ENCODE measurements around the gene KLF8. TPM values are rescaled to one million over a fixed set of nuclear protein-coding genes. Genes with fewer than 3 reads are reported as not detected.

Gene KLF8
- total RNA-seq, 1 donor from 2014 or later, result 33.1 TPM

GRCh38 chrX:56222473-56223000, 9.6 kb upstream of the KLF8 start:
- Histone ChIP-seq H3K4me3 (no peak overlapping the region), H3K4me1 (no peaks in the 10 kb centered on the region), H3K27ac (no peak overlapping the region), H3K9me3 (no peaks in the 10 kb centered on the region), H3K27me3 (no peaks in the 10 kb centered on the region), H3K36me3 (no peaks in the 10 kb centered on the region)
- intact Hi-C loops (cut with DNase I), result no loop called here
- no peak for DNase-seq (ENCODE audit: extremely low spot score in 2 of 2)
- TF ChIP-seq POLR2A (IDR thresholded peaks at IDR 0.05), result no peak
- no peak for TF ChIP-seq POLR2AphosphoS5 (IDR thresholded peaks at IDR 0.05; ENCODE audit: insufficient read depth in 1 of 2, low read depth in 1 of 2)
- TF ChIP-seq CTCF (IDR thresholded peaks at IDR 0.05), result no peak

- no peak for DNase-seq (ENCODE audit: extremely low spot score in 2 of 2)
- no peak for TF ChIP-seq POLR2AphosphoS5 (IDR thresholded peaks at IDR 0.05; ENCODE audit: insufficient read depth in 1 of 2, low read depth in 1 of 2)
- no peak for TF ChIP-seq CTCF (IDR thresholded peaks at IDR 0.05)
- no peak for TF ChIP-seq POLR2A (IDR thresholded peaks at IDR 0.05)
- Histone ChIP-seq H3K36me3 (no peaks in the 10 kb centered on the region), H3K27ac (no peak overlapping the region), H3K9me3 (no peaks in the 10 kb centered on the region), H3K27me3 (no peaks in the 10 kb centered on the region), H3K4me1 (peaks cover 19% of the 10 kb centered on the region), H3K4me3 (no peak overlapping the region)
- intact Hi-C loops (cut with DNase I), result no loop called here
These were observed 5.2 kb upstream of the KLF8 start for GRCh38 chrX:56226980-56227379.

DNA sequence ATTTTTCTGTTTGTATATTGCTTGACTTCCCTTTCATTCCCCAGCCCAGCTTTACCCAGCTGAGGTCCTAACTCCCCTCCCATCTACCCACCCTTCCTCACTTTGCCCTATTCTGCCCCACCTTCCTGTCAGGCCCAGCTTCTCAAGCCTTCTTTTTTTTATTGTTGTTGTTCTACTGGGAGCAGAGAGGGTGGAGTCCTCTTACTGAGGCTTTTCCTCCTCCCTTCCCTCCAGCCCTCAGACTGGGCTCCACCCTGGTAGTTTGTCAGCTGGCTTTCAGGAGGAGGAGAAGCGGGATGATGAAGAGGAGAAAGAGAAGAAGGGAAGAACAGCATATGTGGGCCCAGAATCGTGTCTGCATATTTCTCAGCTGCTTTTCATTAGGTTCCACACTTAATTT, 3.2 kb upstream of the KLF8 start:
- H3K27ac ChIP-seq, result peak overlapping the region; percentile 43
- no peak overlapping the region for H3K4me3 ChIP-seq
- no peaks in the 10 kb centered on the region for H3K36me3 ChIP-seq
- no peaks in the 10 kb centered on the region for H3K9me3 ChIP-seq
- intact Hi-C loops (cut with DNase I), result no loop called here
- H3K4me1 ChIP-seq, result peaks cover 19% of the 10 kb centered on the region
- TF ChIP-seq POLR2AphosphoS5 (IDR thresholded peaks at IDR 0.05; ENCODE audit: insufficient read depth in 1 of 2, low read depth in 1 of 2) (no peak), CTCF (IDR thresholded peaks at IDR 0.05) (no peak), POLR2A (IDR thresholded peaks at IDR 0.05) (no peak)
- H3K27me3 ChIP-seq, result no peaks in the 10 kb centered on the region
- DNase-seq (ENCODE audit: extremely low spot score in 2 of 2), result no peak

DNA sequence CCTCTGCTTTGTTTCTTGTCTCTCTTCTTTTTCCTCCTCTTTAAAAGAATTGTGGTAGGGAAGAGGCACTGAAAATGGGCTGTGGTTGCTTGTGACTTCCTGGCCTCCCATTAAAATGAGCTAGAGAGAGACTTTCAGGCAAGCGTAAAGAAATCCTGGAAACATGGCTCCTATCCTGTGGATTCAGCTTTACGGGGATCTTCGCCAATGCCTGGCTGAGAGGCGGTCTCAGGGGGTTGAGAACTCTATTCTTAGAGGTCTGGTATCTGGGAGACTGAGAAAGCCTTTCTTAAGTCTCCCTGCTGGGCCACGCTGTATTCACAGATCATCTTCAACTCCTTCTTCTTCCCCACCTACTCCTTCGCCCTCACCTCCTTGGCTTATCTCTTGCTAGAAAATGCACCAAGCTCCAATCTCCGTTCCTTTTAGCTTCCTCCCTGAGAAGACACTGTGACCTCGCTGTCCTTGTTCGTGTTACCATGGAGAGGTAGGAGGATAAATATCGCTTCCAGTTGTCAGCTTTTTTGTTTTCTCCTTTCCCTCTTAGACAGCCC, 542 bp upstream of the KLF8 start:
- intact Hi-C loops (cut with DNase I), result no loop called here
- Histone ChIP-seq H3K4me1 (peaks cover 31% of the 10 kb centered on the region), H3K4me3 (peak overlapping the region; percentile 50 to 55), H3K27ac (peak overlapping the region; percentile 85), H3K36me3 (no peaks in the 10 kb centered on the region), H3K27me3 (no peaks in the 10 kb centered on the region), H3K9me3 (no peaks in the 10 kb centered on the region)
- no peak for DNase-seq (ENCODE audit: extremely low spot score in 2 of 2)
- TF ChIP-seq POLR2A (IDR thresholded peaks at IDR 0.05) (no peak), CTCF (IDR thresholded peaks at IDR 0.05) (no peak), POLR2AphosphoS5 (IDR thresholded peaks at IDR 0.05; ENCODE audit: insufficient read depth in 1 of 2, low read depth in 1 of 2) (no peak)

DNA sequence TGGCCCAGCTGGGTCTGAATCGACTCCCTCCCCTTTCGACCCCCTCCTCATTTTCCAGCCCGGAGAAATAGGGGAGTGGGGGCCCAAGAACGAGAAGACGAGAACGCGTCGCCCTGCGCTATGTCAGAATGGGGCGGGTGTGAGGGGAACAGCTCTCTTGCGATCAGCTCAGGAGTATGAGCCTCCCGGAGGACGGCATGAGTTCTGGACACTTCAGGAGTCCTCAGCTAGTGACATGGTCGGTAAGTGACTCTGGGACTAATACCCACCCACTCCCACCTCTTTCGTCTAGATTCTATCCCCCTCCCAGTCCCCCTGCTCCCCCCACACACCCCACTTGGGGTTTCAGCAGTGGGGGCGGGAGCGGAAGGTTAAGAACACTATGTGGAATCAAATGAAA, 944 bp downstream of the KLF8 start:
- H3K4me1 ChIP-seq, result peaks cover 27% of the 10 kb centered on the region
- DNase-seq (ENCODE audit: extremely low spot score in 2 of 2), result no peak
- H3K27me3 ChIP-seq, result no peaks in the 10 kb centered on the region
- TF ChIP-seq POLR2A (IDR thresholded peaks at IDR 0.05) (no peak), CTCF (IDR thresholded peaks at IDR 0.05) (no peak), POLR2AphosphoS5 (IDR thresholded peaks at IDR 0.05; ENCODE audit: insufficient read depth in 1 of 2, low read depth in 1 of 2) (no peak)
- no peaks in the 10 kb centered on the region for H3K36me3 ChIP-seq
- intact Hi-C loops (cut with DNase I), result no loop called here
- no peaks in the 10 kb centered on the region for H3K9me3 ChIP-seq
- H3K4me3 ChIP-seq, result peak overlapping the region; percentile 50 to 55
- H3K27ac ChIP-seq, result peak overlapping the region; percentile 85
